AG10803 (cell line): ENCODE results near the gene EHBP1L1.

Source experiments
- DNase-seq: peaks from one replicate; pipeline ENCODE4 v3.0.0; 2010; ENCODE audit warnings: low read depth
- H3K4me3 ChIP-seq: 2 replicates; pipeline ENCODE4 v1.5.1; 2011; ENCODE audit warnings: mild to moderate bottlenecking, low read length, control low read depth
- CTCF ChIP-seq: conservative IDR thresholded peaks from 2 replicates; pipeline ENCODE4 v1.5.1; 2011; ENCODE audit warnings: mild to moderate bottlenecking, low read length, control low read depth, inconsistent platforms

The EHBP1L1 gene

GRCh38 chr11:65641297-65642013 is 65.6 kb downstream of the EHBP1L1 start:
- no peak overlapping the region for H3K4me3 ChIP-seq
- TF ChIP-seq CTCF = no peak
- DNase-seq = no peak
